Loucy (cell line): ENCODE results near the gene GALNT12.

Experiments
- H2AFZ ChIP-seq: fragments of 200-600 bp; sonication (generic); 2 replicates; pipeline ENCODE4 v1.6.0; 2016; ENCODE audit warnings: antibody characterized with exemption, mild to moderate bottlenecking, low read length, moderate library complexity
- H3F3A ChIP-seq: fragments of 200-600 bp; 2 replicates; pipeline ENCODE4 v1.6.0; 2016; ENCODE audit warnings: antibody characterized with exemption, low read depth, mild to moderate bottlenecking
- H3K27me3 ChIP-seq: fragments of 200-600 bp; sonication (generic); 2 replicates; pipeline ENCODE4 v1.6.1; 2014; ENCODE audit warnings: low read length, mild to moderate bottlenecking; ENCODE audit not compliant: insufficient read depth, poor library complexity, severe bottlenecking
- H3K36me3 ChIP-seq: fragments of 200-600 bp; sonication (generic); 2 replicates; pipeline ENCODE4 v1.6.1; 2016; ENCODE audit warnings: low read length; ENCODE audit not compliant: insufficient read depth
- H3K4me1 ChIP-seq: fragments of 200-600 bp; sonication (generic); 2 replicates; pipeline ENCODE4 v1.5.1; 2014; ENCODE audit warnings: low read length, mild to moderate bottlenecking; ENCODE audit not compliant: insufficient read depth, poor library complexity, severe bottlenecking
- H3K4me2 ChIP-seq: fragments of 200-600 bp; sonication (generic); 2 replicates; pipeline ENCODE4 v1.6.0; 2014; ENCODE audit warnings: antibody characterized with exemption, low read length, low read depth, mild to moderate bottlenecking; ENCODE audit not compliant: poor library complexity, severe bottlenecking
- H3K4me3 ChIP-seq: fragments of 200-600 bp; sonication (generic); 2 replicates; pipeline ENCODE4 v1.5.1; 2014; ENCODE audit warnings: low read length, mild to moderate bottlenecking, mixed read lengths; ENCODE audit not compliant: poor library complexity, severe bottlenecking
- H3K79me2 ChIP-seq: fragments of 200-600 bp; sonication (generic); 2 replicates; pipeline ENCODE4 v1.6.1; 2014; ENCODE audit warnings: low read length; ENCODE audit not compliant: insufficient read depth
- H3K9ac ChIP-seq: fragments of 200-600 bp; sonication (generic); 2 replicates; pipeline ENCODE4 v1.6.0; 2014; ENCODE audit warnings: mild to moderate bottlenecking, low read depth, low read length, moderate library complexity; ENCODE audit not compliant: poor library complexity, severe bottlenecking
- H3K9me2 ChIP-seq: fragments of 200-600 bp; sonication (generic); replicated peaks from 2 replicates; pipeline ENCODE4 v1.6.1; 2016; ENCODE audit warnings: low read depth, low read length, mixed read lengths
- H3K9me3 ChIP-seq: fragments of 200-600 bp; sonication (generic); 2 replicates; pipeline ENCODE4 v1.6.1; 2014; ENCODE audit warnings: mild to moderate bottlenecking, antibody characterized with exemption, low read length, low read depth; ENCODE audit not compliant: insufficient read depth
- H4K20me1 ChIP-seq: fragments of 200-600 bp; sonication (generic); 2 replicates; pipeline ENCODE4 v1.6.0; 2014; ENCODE audit warnings: antibody characterized with exemption, low read length, mild to moderate bottlenecking; ENCODE audit not compliant: insufficient read depth, poor library complexity, severe bottlenecking
- EZH2phosphoT487 ChIP-seq: fragments of 200-600 bp; IDR thresholded peaks from 2 replicates; pipeline ENCODE4 v1.6.1; 2018; ENCODE audit warnings: antibody characterized with exemption, mild to moderate bottlenecking, moderate library complexity, borderline replicate concordance
- TF ChIP-seq, protein P1 (sequence below): fragments of 200-600 bp; sonication (generic); conservative IDR thresholded peaks from 2 replicates; pipeline ENCODE4 v1.5.1; 2014; ENCODE audit warnings: mild to moderate bottlenecking, antibody characterized with exemption, low read length

GALNT12 gene

DNA sequence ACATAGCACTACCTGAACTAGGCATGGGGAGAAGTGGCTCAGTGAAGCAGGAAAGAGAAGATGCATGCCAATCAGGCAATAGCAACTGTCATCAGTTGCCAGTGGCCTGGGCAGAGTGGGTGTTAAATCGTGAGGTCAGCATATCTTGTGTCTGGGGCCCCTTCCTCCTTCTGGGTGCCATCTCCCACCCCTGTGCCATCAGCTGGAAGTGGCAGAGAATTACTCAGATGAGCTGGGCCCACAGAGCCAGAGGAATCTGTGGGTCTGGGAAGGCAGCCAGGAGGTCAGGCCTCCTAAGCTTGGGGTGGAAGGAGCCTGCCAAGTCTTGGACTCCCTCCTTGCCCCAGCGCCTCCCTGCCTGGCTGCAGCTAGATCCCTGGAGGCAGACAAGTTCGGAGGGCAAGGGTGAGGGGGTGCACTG lies 66.5 kb downstream of the GALNT12 start:
- Histone ChIP-seq H3K9ac (no peak overlapping the region), H3K4me3 (no peak overlapping the region), H3K36me3 (no peaks in the 10 kb centered on the region)

DNA sequence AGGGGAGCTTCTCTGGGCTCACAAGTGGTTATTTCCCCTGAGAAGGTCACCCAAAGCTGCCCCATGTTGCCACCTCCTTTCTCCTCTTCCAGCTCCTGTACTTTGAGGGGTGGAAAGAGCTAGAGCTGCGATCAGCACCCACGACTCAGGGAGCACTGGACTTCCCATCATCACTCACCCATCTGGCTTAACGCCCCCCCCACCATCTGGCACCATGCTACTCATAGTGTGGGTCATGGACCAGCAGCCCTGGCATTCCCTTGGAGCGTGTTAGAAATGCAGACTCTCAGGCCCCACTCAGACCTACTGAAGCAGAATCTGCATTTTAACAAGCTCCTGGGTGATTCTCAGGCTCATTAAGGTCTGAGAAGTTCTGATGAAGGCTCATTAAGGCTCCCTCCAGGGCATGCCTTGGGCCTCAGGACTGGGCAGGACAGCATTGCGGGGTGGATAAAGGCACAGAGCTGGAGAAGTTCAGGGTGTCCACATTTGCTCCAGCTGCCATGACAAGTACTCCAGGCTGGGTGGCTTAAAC lies 67.3 kb downstream of the GALNT12 start:
- TF ChIP-seq, protein P1, sequence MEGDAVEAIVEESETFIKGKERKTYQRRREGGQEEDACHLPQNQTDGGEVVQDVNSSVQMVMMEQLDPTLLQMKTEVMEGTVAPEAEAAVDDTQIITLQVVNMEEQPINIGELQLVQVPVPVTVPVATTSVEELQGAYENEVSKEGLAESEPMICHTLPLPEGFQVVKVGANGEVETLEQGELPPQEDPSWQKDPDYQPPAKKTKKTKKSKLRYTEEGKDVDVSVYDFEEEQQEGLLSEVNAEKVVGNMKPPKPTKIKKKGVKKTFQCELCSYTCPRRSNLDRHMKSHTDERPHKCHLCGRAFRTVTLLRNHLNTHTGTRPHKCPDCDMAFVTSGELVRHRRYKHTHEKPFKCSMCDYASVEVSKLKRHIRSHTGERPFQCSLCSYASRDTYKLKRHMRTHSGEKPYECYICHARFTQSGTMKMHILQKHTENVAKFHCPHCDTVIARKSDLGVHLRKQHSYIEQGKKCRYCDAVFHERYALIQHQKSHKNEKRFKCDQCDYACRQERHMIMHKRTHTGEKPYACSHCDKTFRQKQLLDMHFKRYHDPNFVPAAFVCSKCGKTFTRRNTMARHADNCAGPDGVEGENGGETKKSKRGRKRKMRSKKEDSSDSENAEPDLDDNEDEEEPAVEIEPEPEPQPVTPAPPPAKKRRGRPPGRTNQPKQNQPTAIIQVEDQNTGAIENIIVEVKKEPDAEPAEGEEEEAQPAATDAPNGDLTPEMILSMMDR: no peak
- TF ChIP-seq EZH2phosphoT487: no peak
- Histone ChIP-seq H3K4me1 (no peaks in the 10 kb centered on the region), H3K79me2 (no peaks in the 10 kb centered on the region), H3K36me3 (no peaks in the 10 kb centered on the region), H3K4me2 (no peak overlapping the region), H3K4me3 (no peak overlapping the region), H4K20me1 (no peaks in the 10 kb centered on the region), H3K9ac (no peak overlapping the region), H3F3A (no peaks in the 10 kb centered on the region), H2AFZ (no peak overlapping the region), H3K9me2 (no peaks in the 10 kb centered on the region), H3K27me3 (no peaks in the 10 kb centered on the region), H3K9me3 (no peaks in the 10 kb centered on the region)

More for the DNA sequence above, 66.5 kb downstream of the GALNT12 start:
- no peaks in the 10 kb centered on the region for H3K79me2 ChIP-seq
- H3K27me3 ChIP-seq: no peaks in the 10 kb centered on the region
- no peaks in the 10 kb centered on the region for H3K4me1 ChIP-seq
- no peaks in the 10 kb centered on the region for H3K9me3 ChIP-seq
- H2AFZ ChIP-seq: no peak overlapping the region
- no peak overlapping the region for H3K4me2 ChIP-seq
- TF ChIP-seq EZH2phosphoT487: no peak
- TF ChIP-seq, protein P1: no peak
- no peaks in the 10 kb centered on the region for H3F3A ChIP-seq
- H3K9me2 ChIP-seq: no peaks in the 10 kb centered on the region
- H4K20me1 ChIP-seq: no peaks in the 10 kb centered on the region

DNA sequence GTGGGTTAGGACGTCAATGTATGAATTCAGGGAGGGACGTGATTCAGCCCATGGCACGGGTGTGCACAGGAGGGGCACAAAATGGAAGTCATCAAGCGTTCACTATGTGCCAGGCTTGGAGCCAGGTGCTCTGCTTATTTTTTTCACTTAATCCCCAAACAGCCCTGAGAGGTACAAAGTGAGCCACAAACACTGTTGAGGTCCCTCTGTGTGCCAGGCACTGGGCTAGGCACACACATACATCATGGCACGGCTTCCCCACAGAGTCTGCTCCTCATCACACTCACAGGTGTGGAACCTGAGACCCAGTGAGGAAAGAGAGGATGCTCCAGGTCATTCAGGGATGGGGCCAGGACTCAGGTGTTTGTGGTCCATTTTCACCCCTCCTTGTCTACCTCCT lies 68.1 kb downstream of the GALNT12 start:
- Histone ChIP-seq H3F3A (no peaks in the 10 kb centered on the region), H3K4me2 (no peak overlapping the region), H2AFZ (no peak overlapping the region), H3K4me1 (no peaks in the 10 kb centered on the region), H3K36me3 (no peaks in the 10 kb centered on the region), H3K79me2 (no peaks in the 10 kb centered on the region), H3K9me3 (no peaks in the 10 kb centered on the region), H3K4me3 (no peak overlapping the region), H3K9me2 (no peaks in the 10 kb centered on the region), H3K9ac (no peak overlapping the region), H3K27me3 (no peaks in the 10 kb centered on the region), H4K20me1 (no peaks in the 10 kb centered on the region)
- TF ChIP-seq, protein P1: no peak
- no peak for TF ChIP-seq EZH2phosphoT487
